ENCODE data around the gene SPRY2. TPM values are rescaled to one million over a fixed set of nuclear protein-coding genes. Genes with fewer than 3 reads are reported as not detected.

SPRY2 gene
- total and polyA plus RNA-seq, 2 of the 4 experiments (the other 2 are of a cell fraction): 21.1 to 47.9 TPM

DNA sequence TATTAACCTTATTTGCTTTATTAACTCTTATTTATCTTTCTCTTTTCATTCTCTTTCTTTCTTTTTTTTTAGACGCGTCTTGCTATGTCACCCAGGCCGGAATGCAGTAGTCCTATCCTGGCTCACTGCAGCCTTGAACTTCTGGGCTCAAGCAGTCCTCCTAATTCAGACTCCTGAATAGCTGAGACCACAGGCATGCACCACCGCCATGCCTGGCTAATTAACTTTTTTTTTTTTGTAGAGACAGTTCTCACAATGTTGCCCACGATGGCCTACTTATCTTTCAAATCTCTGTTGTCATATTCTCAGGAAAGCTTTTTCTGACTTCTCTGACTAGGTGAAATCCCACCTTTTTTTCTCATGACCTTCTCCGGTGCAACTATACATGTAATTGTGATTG is 7.8 kb upstream of the SPRY2 start:
- no peak overlapping the region for H2AFZ ChIP-seq (replicated peaks; ENCODE audit: low read length, poor library complexity)
- DNase-seq: no peak
- no peak overlapping the region for H3K23ac ChIP-seq (ENCODE audit: low read depth, low read length)
- H3K14ac ChIP-seq (replicated peaks; ENCODE audit: low read depth, low read length): no peak overlapping the region
- ChIA-PET CTCF (no interaction called here), POLR2A (ENCODE audit: unreplicated experiment) (interaction anchor here (0.7 kb wide), 1 partner anchor 570 kb away, joined by 22 read pairs; no protein-coding TSS in a partner anchor)
- H4K8ac ChIP-seq (ENCODE audit: low read depth in 2 of 2, low read length in 2 of 2): no peak overlapping the region
- no peaks in the 10 kb centered on the region for H3K4me1 ChIP-seq (ENCODE audit: control insufficient read depth, insufficient read depth, low read length)
- H2BK120ac ChIP-seq (ENCODE audit: low read depth, low read length): no peak overlapping the region
- TF ChIP-seq, protein P1, sequence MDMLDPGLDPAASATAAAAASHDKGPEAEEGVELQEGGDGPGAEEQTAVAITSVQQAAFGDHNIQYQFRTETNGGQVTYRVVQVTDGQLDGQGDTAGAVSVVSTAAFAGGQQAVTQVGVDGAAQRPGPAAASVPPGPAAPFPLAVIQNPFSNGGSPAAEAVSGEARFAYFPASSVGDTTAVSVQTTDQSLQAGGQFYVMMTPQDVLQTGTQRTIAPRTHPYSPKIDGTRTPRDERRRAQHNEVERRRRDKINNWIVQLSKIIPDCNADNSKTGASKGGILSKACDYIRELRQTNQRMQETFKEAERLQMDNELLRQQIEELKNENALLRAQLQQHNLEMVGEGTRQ (IDR thresholded peaks at IDR 0.05; ENCODE audit: low read depth, low read length): no peak
- TF ChIP-seq, protein P2, sequence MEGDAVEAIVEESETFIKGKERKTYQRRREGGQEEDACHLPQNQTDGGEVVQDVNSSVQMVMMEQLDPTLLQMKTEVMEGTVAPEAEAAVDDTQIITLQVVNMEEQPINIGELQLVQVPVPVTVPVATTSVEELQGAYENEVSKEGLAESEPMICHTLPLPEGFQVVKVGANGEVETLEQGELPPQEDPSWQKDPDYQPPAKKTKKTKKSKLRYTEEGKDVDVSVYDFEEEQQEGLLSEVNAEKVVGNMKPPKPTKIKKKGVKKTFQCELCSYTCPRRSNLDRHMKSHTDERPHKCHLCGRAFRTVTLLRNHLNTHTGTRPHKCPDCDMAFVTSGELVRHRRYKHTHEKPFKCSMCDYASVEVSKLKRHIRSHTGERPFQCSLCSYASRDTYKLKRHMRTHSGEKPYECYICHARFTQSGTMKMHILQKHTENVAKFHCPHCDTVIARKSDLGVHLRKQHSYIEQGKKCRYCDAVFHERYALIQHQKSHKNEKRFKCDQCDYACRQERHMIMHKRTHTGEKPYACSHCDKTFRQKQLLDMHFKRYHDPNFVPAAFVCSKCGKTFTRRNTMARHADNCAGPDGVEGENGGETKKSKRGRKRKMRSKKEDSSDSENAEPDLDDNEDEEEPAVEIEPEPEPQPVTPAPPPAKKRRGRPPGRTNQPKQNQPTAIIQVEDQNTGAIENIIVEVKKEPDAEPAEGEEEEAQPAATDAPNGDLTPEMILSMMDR (conservative IDR thresholded peaks at IDR 0.05; ENCODE audit: low read depth, low read length): no peak
- TF ChIP-seq SMC3 (IDR thresholded peaks at IDR 0.05; ENCODE audit: low read depth, low read length): no peak
- TF ChIP-seq POLR2A (IDR thresholded peaks at IDR 0.05; ENCODE audit: low read depth, low read length): no peak
- no peak for TF ChIP-seq RAD21 (IDR thresholded peaks at IDR 0.05; ENCODE audit: low read length)
- no peak for TF ChIP-seq MAFK (IDR thresholded peaks at IDR 0.05; ENCODE audit: low read depth, low read length)
- TF ChIP-seq RCOR1 (IDR thresholded peaks at IDR 0.05; ENCODE audit: insufficient replicate concordance, low read length): no peak
- no peak for TF ChIP-seq FOS (IDR thresholded peaks at IDR 0.05; ENCODE audit: low read depth, low read length)
- no peak for TF ChIP-seq CEBPB (IDR thresholded peaks at IDR 0.05; ENCODE audit: low read depth, low read length)
- TF ChIP-seq, protein P3, sequence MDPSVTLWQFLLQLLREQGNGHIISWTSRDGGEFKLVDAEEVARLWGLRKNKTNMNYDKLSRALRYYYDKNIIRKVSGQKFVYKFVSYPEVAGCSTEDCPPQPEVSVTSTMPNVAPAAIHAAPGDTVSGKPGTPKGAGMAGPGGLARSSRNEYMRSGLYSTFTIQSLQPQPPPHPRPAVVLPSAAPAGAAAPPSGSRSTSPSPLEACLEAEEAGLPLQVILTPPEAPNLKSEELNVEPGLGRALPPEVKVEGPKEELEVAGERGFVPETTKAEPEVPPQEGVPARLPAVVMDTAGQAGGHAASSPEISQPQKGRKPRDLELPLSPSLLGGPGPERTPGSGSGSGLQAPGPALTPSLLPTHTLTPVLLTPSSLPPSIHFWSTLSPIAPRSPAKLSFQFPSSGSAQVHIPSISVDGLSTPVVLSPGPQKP (IDR thresholded peaks at IDR 0.05; ENCODE audit: borderline replicate concordance, low read depth, low read length): no peak
- TF ChIP-seq BHLHE40 (IDR thresholded peaks at IDR 0.05; ENCODE audit: low read depth, low read length): no peak
- no peak for TF ChIP-seq RFX5 (IDR thresholded peaks at IDR 0.05; ENCODE audit: low read depth, low read length)
- TF ChIP-seq MXI1 (IDR thresholded peaks at IDR 0.05; ENCODE audit: borderline replicate concordance, low read depth, low read length): no peak
- no peak for TF ChIP-seq CHD1 (IDR thresholded peaks at IDR 0.05; ENCODE audit: low read depth, low read length)
- H3K4me2 ChIP-seq (ENCODE audit: low read depth, low read length): no peak overlapping the region
- no peaks in the 10 kb centered on the region for H3K36me3 ChIP-seq (ENCODE audit: control insufficient read depth, insufficient read depth, low read length)
- H3K9me1 ChIP-seq (ENCODE audit: insufficient read depth, low read length): no peaks in the 10 kb centered on the region
- no peaks in the 10 kb centered on the region for H4K20me1 ChIP-seq (ENCODE audit: insufficient read depth, low read length)
- H3K56ac ChIP-seq (ENCODE audit: extremely low read depth, insufficient read depth, low read length): no peak overlapping the region
- H4K5ac ChIP-seq (ENCODE audit: low read depth, low read length): no peak overlapping the region
- H3K18ac ChIP-seq (ENCODE audit: low read depth, low read length): no peak overlapping the region
- H2AK9ac ChIP-seq (replicated peaks; ENCODE audit: low read depth, low read length, poor library complexity): no peak overlapping the region
- ATAC-seq (ENCODE audit: low read depth): no peak
- H3K9me3 ChIP-seq (ENCODE audit: control insufficient read depth, insufficient read depth, low read length): no peaks in the 10 kb centered on the region
- no peaks in the 10 kb centered on the region for H3K27me3 ChIP-seq (ENCODE audit: control insufficient read depth, insufficient read depth, low read length)
- dilution Hi-C loops (cut with HindIII; ENCODE audit: low sequenced_read_pairs, unreplicated experiment): no loop called here
- intact Hi-C loops (cut with micrococcal nuclease): loop anchor here (10.0 kb wide), 1 partner anchor 924 kb away; no protein-coding TSS in a partner anchor
- H4K91ac ChIP-seq (ENCODE audit: insufficient read depth, low read depth, low read length): no peak overlapping the region
- no CpG with 5 or more reads among the region's 6 CpGs for WGBS, 2 experiments (ENCODE audit: extremely low coverage in 2 of 2, insufficient read length in 1 of 2)
- no peak overlapping the region for H3K27ac ChIP-seq (ENCODE audit: insufficient read depth, low read length)
- H2AK5ac ChIP-seq (ENCODE audit: low read depth, low read length): no peak overlapping the region
- in situ Hi-C loops (cut with MboI; ENCODE audit: low sequenced_read_pairs): loop anchor here (25.0 kb wide), 1 partner anchor 936 kb away; the partner anchor contains the start of gene RBM26
- no peak overlapping the region for H2BK15ac ChIP-seq (ENCODE audit: low read depth, low read length)
- H2BK5ac ChIP-seq (ENCODE audit: low read depth, low read length, poor library complexity, severe bottlenecking): no peak overlapping the region
- no peak overlapping the region for H3K4ac ChIP-seq (ENCODE audit: low read depth, low read length)
- H2BK20ac ChIP-seq (ENCODE audit: low read depth, low read length): no peak overlapping the region
- H3K9ac ChIP-seq (ENCODE audit: low read depth, low read length): no peak overlapping the region
- H3K79me1 ChIP-seq (ENCODE audit: low read depth in 1 of 2, low read length in 2 of 2): no peaks in the 10 kb centered on the region
- no TSS peak for BruUV-seq (replicated peaks)
- H3K4me3 ChIP-seq (ENCODE audit: insufficient read depth, low read depth, low read length): no peak overlapping the region
